HPDE6-E6E7 (cell line): Measurements from ENCODE around the gene RGS7.
A peak's percentile ranks its signal among the peaks of the same experiment; 100 is the strongest.
"Not testable (repeated sequence)": the region's sequence is repeated elsewhere in the genome, so short reads cannot be mapped to it uniquely, and the experiment has no call there.

Experiments
- DNase-seq: peaks from one replicate; pipeline ENCODE4 v3.0.0; 2011; ENCODE audit warnings: missing footprints; ENCODE audit errors: extremely low spot score

RGS7 gene

DNA sequence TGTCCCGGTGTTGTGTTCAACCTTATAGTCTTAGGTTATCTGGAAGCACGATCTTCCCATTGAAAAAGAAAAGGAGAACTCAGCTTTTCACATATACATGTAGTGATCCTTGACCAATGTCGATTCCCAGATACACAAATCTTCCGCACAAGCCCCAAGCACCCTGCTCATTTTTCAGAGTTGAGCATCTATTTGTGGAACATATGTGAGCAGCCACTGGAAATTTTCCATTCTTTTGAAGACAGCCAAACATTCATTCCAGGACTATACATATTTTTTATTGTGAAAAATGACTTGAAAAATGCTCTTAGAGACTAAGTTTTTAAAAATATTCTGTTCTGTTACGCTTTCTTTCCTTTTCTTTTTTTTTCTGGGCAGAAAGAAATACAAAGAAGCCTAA is 371.9 kb downstream of the RGS7 start:
- DNase-seq: no peak

DNA sequence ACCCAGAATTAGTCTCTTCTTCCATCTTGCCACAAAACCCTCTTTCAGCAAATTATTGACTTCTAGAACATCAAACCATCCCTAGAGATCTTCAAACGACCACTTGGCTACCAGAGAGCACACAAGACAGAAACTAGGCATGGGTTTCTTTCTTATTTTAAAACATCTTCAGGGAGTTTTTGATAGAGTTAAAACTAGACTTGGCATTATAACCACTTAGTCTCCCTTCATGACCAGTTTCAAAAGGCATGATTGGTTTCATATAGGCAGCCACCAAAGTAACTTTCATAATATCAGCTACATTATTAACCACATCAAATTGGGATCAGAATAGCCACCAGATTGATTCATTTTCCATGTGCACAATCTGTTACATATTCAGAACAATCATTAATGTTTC is 376.7 kb downstream of the RGS7 start:
- DNase-seq: no peak

DNA sequence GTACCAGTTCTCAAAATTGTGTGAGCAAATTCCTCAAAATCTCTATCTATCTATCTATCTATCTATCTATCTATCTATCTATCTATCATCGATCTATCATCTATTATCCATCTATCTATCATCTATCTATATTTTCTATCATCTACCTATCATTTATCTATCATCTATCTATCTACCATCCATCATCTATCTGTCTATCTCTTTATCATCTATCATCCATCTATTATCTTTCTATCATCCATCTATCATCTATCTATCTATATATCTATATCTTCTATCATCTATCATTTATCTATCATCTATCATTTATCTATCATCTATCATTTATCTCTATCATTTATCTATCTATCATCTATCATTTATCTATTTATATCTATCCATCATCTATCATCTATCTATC is 380.3 kb downstream of the RGS7 start:
- no peak for DNase-seq

GRCh38 chr1:240973875-240974274 is 383.1 kb downstream of the RGS7 start:
- no peak for DNase-seq

GRCh38 chr1:240972059-240972458 is 384.9 kb downstream of the RGS7 start:
- not testable (repeated sequence) for DNase-seq

DNA sequence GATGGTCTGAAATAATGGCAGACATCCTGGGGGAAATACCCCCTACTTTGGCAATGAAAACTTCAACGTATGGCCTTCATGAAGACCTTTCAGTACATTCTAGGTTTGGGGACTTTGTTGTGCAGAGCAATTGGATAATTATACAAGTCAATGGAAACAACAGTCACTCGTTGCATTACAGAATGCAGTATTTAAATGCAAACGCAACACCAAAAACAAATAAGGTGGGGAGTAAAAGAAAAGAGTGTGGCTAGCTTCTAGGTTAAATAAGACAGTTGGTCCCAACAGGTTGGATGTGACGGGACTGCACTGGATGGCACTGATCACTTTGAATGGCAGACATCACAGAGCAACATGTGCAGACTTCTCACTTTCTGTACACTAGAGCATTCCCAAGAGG is 386.8 kb downstream of the RGS7 start:
- no peak for DNase-seq

GRCh38 chr1:240968864-240969263 is 388.1 kb downstream of the RGS7 start:
- no peak for DNase-seq

DNA sequence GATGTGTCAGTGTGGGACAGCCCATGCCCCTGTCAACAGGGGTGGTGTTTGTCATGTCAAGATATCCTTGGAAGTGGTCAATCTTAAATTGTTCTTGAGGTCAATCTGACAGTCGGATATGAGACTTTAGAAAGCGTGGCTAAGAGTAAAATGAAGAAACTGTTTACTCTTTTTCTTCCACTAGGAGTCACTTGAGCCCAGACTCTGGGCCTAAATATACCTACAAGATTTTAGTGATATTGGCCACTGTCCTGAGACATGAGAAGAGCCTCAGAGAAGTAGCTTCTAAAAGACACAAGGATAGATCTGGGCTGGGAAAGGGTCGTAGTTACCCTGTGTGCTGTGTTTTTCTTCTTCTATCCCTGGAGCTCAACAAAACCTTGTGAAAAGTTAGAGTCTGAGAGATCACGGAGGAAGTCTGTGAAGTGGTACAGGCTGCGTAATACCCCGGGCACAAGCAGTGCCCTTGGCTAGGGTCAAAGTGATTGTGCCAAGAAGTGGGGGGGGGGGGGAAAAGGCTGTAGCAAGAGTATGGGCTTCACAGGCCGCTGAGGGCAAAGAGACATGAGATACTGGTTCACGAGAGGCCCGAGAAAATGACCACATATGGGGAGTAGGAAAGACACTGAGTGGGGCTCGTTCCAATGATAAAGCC is 389.8 kb downstream of the RGS7 start:
- DNase-seq: no peak

GRCh38 chr1:240965581-240966091 is 391.4 kb downstream of the RGS7 start:
- DNase-seq: no peak

- no peak for DNase-seq
Measured at GRCh38 chr1:240962086-240962485, 394.9 kb downstream of the RGS7 start.

GRCh38 chr1:240956424-240956823 is 400.6 kb downstream of the RGS7 start:
- no peak for DNase-seq

DNA sequence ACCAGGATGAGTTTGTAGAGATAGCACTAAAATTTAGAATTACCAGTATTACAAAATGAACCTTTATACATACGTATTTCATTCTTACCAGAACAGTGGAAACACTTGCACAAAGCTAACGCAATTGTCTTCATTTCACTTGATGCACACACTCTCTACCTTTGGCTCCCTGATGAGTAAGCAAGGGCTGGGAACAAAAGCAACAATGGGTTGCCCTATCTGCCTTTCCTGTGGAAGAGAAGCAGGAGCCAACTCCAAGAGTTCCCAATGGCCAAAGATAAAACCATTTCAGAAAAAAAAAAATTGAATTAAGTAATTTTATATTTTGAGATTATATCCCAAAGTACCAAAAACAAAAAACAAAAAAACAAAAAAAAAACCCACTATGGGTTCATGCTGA is 401.0 kb downstream of the RGS7 start:
- no peak for DNase-seq

GRCh38 chr1:240947438-240948224 is 409.4 kb downstream of the RGS7 start:
- DNase-seq: no peak

GRCh38 chr1:240946926-240947325 is 410.1 kb downstream of the RGS7 start:
- peak; percentile 6 for DNase-seq

DNA sequence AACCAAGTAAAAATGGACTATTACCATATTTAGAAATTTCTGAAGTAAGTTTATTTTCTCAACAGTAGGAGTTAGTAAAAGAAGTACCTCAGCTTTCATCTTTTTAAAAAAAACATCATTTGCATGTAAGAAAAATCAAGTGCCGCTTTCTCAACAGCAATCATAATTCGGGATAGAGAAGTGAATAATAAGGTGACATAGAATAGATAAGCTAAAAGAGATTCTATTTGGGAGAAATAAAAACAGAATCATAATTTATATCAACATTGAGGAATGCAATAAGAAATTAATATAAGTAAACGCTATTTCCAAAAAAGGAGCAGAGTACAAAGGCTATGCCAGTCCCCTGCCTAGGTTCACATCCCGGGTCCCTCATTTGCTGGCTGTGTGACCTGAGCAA is 414.1 kb downstream of the RGS7 start:
- no peak for DNase-seq

DNA sequence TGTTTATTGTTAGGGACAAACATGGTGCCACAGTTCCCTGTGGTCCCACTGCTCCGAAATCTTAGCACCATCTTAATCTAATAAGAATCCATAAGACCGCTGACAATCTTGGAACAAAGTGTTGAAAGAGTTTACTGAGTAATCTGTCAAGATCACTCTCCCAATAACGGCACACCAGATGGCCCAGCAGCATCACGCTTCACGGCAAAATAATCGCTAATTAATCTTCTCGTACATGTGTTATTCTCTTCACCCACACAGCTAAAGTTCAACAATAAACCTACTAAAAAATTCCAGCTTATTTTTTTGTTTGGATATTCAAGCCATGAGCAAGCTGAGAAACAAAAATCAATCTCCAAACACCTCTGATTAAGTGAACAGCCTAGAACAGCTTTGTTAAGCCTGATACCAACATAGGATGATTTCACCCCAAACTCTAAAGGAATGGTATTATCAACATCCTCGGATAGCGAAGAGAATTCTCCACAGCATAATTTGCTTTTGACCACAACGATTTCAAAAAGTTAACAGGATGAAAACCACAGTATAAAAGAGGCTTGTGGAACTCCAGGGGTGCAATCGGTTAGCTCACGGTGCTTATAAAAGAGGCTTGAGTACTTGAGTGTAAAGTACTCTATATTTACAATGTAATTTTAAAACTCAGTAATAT is 415.2 kb downstream of the RGS7 start:
- DNase-seq: no peak

DNA sequence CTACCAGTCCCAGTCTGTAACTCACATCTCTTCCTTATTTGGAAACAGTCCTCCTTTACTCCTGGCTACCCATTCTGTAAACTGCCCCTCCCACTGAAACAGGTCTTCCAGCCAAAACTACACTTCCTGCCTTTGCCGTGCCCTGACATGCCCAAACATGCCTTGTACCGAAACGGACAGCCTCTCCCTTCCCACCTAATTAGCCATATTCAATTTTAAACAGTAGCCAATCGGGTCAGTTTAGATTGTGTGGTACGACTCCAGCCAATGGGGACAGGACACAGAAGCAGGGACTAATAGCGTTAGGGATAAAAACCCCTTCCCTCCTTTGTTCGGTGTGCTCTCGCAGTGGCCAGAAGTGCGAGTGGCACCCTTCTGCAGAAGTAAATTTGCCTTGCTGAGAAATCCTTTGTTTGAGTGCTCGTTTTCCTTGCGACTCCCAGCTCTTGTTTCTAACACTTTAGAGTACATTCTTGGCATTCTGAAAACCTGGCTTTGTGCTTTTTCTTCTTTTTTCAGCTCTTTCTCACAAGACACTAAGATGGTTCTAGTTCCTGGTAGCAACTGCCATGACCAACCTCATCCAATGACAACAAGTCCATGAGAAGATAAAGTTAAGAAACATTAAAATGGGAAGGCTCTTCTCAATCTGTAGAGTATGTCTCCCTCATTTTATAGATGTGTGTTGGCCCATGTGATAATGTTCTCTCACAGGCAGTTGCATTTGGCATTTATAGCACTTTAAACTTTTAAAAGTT is 419.9 kb downstream of the RGS7 start:
- no peak for DNase-seq

- DNase-seq: no peak
Measured at GRCh38 chr1:240935920-240936319, 421.1 kb downstream of the RGS7 start.

GRCh38 chr1:240931031-240931430 is 426.0 kb downstream of the RGS7 start:
- no peak for DNase-seq

- no peak for DNase-seq
Measured at GRCh38 chr1:240928265-240928664, 428.7 kb downstream of the RGS7 start.

DNA sequence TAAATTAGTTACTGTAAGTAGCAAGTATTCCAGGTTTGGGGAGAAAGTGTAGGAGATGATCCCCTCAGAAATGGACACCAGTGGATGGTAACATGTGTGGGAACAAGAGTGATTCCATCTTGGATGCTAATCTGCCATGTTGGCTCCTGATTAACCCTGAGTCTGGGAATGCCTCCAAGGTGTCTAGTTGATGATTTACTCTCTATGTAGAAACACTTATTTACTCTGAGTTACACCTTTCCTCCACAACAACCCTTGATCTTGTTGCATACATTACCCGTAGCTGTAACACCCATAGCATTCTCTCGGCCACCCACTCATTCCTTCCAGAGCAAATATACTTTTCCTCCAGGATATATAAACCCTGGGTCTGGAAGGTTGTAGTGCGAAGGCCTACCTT is 429.2 kb downstream of the RGS7 start:
- no peak for DNase-seq

- DNase-seq: no peak
Measured at GRCh38 chr1:240925273-240925672, 431.7 kb downstream of the RGS7 start.
